ENCODE results near the gene ECI2.

ECI2 gene, protein sequence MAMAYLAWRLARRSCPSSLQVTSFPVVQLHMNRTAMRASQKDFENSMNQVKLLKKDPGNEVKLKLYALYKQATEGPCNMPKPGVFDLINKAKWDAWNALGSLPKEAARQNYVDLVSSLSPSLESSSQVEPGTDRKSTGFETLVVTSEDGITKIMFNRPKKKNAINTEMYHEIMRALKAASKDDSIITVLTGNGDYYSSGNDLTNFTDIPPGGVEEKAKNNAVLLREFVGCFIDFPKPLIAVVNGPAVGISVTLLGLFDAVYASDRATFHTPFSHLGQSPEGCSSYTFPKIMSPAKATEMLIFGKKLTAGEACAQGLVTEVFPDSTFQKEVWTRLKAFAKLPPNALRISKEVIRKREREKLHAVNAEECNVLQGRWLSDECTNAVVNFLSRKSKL

GRCh38 chr6:4134841-4135664 is at the start of gene ECI2:
TSS of gene ECI2 (minus strand) at chr6:4135575. CDS start at chr6:4135560, 15 bp downstream.
- peak; percentile 87 for DNase-seq (ENCODE audit: low read depth)
- H3K4me3 ChIP-seq (ENCODE audit: low read depth, low read length) = peak within 1 kb of the TSS; percentile 84
- TF ChIP-seq, protein P1, sequence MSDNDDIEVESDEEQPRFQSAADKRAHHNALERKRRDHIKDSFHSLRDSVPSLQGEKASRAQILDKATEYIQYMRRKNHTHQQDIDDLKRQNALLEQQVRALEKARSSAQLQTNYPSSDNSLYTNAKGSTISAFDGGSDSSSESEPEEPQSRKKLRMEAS (IDR thresholded peaks at IDR 0.05; ENCODE audit: low read depth, low read length) = peak; percentile 40
- TF ChIP-seq MYC (IDR thresholded peaks at IDR 0.05; ENCODE audit: low read depth, low read length) = peak; percentile 57; the same call in 1 of the 2 replicates
- peak; percentile 61 for TF ChIP-seq POLR2A (IDR thresholded peaks at IDR 0.05; ENCODE audit: extremely low read depth, insufficient read length)
- TF ChIP-seq CTCF (IDR thresholded peaks at IDR 0.05; ENCODE audit: low read depth, low read length) = no peak

DNA sequence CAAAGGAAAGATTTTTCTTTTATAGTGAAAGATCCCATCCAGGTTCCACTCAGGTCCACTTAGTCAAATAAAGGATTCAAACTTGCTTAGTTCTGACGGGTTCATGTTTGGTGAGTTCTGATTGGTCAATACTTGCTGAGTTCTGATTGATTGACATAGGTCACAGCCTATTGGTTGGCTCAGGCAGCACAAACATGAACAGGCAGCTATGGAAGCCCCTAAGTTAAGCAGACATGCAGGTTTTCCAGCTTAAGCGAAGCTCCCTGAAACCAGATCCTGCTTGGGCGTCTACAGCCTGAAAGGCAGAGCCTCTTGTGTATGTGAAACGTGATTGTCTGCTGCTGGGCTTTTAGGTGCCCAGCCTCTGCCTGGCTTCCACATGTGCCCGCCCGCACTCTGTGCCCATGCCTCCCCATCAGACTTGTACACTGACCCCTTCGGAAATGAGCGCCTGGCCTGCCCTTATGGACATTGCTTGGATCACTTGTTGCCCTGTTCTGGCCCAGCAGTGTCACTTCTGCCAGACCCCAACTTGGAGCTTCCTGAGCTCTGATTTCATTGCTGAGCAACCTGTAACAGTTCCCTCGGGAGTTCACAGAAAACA is 45.4 kb upstream of the ECI2 start:
- DNase-seq (ENCODE audit: low read depth) = peak; percentile 46
- TF ChIP-seq, protein P1 (IDR thresholded peaks at IDR 0.05; ENCODE audit: low read depth, low read length) = no peak
- TF ChIP-seq POLR2A (IDR thresholded peaks at IDR 0.05; ENCODE audit: extremely low read depth, insufficient read length) = no peak
- TF ChIP-seq CTCF (IDR thresholded peaks at IDR 0.05; ENCODE audit: low read depth, low read length) = no peak
- no peak for TF ChIP-seq MYC (IDR thresholded peaks at IDR 0.05; ENCODE audit: low read depth, low read length)
- no peak overlapping the region for H3K4me3 ChIP-seq (ENCODE audit: low read depth, low read length)

GRCh38 chr6:4179960-4180651 is 44.7 kb upstream of the ECI2 start:
- no peak overlapping the region for H3K4me3 ChIP-seq (ENCODE audit: low read depth, low read length)
- TF ChIP-seq POLR2A (IDR thresholded peaks at IDR 0.05; ENCODE audit: extremely low read depth, insufficient read length) (no peak), MYC (IDR thresholded peaks at IDR 0.05; ENCODE audit: low read depth, low read length) (no peak), CTCF (IDR thresholded peaks at IDR 0.05; ENCODE audit: low read depth, low read length) (no peak)
- TF ChIP-seq, protein P1 (IDR thresholded peaks at IDR 0.05; ENCODE audit: low read depth, low read length) = no peak

DNA sequence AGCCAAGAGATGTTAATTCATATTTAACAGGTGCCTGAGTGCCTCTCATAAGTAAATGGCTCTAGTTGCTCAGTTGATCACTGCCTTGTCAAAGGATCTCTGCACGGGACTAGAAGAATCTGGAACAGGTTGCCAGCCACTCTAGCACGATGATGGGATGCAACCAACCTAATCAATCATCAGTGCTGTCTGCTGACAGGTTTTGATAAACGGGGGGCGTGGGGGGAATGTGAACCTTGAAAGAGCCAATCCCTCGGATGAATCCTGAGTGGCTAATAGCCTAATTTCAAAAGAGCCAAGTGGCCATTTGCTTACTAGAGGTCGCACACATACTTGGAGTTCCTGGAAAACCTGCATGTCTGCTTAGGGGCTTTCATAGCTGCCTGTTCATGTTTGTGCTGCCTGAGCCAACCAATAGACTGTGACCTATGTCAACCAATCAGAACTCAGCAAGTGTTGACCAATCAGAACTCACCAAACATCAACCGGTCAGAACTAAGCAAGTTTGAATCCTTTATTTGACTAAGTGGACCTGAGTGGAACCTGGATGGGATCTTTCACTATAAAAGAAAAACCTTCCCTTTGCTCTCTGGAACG is 43.5 kb upstream of the ECI2 start:
- DNase-seq (ENCODE audit: low read depth) = no peak
- H3K4me3 ChIP-seq (ENCODE audit: low read depth, low read length) = no peak overlapping the region
- TF ChIP-seq MYC (IDR thresholded peaks at IDR 0.05; ENCODE audit: low read depth, low read length) = no peak
- TF ChIP-seq, protein P1 (IDR thresholded peaks at IDR 0.05; ENCODE audit: low read depth, low read length) = no peak
- TF ChIP-seq POLR2A (IDR thresholded peaks at IDR 0.05; ENCODE audit: extremely low read depth, insufficient read length) = no peak
- no peak for TF ChIP-seq CTCF (IDR thresholded peaks at IDR 0.05; ENCODE audit: low read depth, low read length)

More at GRCh38 chr6:4179960-4180651, 44.7 kb upstream of the ECI2 start:
- no peak for DNase-seq (ENCODE audit: low read depth)

- DNase-seq (ENCODE audit: low read depth) = no peak
- TF ChIP-seq MYC (IDR thresholded peaks at IDR 0.05; ENCODE audit: low read depth, low read length) (no peak), POLR2A (IDR thresholded peaks at IDR 0.05; ENCODE audit: extremely low read depth, insufficient read length) (no peak), CTCF (IDR thresholded peaks at IDR 0.05; ENCODE audit: low read depth, low read length) (no peak)
- TF ChIP-seq, protein P1 (IDR thresholded peaks at IDR 0.05; ENCODE audit: low read depth, low read length) = no peak
- no peak overlapping the region for H3K4me3 ChIP-seq (ENCODE audit: low read depth, low read length)
Observed at GRCh38 chr6:4176907-4177306, 41.5 kb upstream of the ECI2 start.
